GM12873 (cell line): ENCODE measurements around the gene CXCR2.

ENCODE experiments used
- TF ChIP-seq, protein P1 (sequence below): IDR thresholded peaks from 2 replicates; pipeline ENCODE4 v1.5.1; 2012; ENCODE audit warnings: low read depth, mild to moderate bottlenecking, moderate library complexity, low read length, control low read depth; ENCODE audit not compliant: insufficient read depth; ENCODE audit errors: missing control alignments

The CXCR2 gene

DNA sequence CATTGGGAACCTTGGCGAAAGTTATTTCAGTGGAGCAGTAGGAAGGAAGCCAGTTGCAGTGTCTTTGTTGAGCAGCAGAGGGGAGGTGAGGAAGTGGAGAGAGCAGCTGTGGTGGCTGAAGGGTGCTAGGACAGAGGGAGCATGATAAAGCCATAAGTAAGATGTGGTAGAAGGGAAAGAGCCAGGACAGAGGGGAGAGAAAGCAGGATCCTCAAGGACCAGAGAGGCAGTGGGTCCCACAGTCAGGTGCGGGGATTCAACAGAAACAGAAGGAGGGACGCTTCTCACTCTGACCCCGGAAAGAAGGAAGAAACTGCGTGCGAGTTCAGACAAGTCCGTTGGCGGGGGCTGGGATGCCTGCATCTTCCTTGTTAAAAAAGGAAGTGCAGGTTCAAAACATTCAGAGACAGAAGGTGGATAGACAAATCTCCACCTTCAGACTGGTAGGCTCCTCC lies at the start of gene CXCR2:
Gene CXCR2 (plus strand): TSS at position 403 of the 455 bp plus-strand sequence. CDS start 8,774 bp downstream, outside the sequence.
- TF ChIP-seq, protein P1, sequence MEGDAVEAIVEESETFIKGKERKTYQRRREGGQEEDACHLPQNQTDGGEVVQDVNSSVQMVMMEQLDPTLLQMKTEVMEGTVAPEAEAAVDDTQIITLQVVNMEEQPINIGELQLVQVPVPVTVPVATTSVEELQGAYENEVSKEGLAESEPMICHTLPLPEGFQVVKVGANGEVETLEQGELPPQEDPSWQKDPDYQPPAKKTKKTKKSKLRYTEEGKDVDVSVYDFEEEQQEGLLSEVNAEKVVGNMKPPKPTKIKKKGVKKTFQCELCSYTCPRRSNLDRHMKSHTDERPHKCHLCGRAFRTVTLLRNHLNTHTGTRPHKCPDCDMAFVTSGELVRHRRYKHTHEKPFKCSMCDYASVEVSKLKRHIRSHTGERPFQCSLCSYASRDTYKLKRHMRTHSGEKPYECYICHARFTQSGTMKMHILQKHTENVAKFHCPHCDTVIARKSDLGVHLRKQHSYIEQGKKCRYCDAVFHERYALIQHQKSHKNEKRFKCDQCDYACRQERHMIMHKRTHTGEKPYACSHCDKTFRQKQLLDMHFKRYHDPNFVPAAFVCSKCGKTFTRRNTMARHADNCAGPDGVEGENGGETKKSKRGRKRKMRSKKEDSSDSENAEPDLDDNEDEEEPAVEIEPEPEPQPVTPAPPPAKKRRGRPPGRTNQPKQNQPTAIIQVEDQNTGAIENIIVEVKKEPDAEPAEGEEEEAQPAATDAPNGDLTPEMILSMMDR, result no peak

DNA sequence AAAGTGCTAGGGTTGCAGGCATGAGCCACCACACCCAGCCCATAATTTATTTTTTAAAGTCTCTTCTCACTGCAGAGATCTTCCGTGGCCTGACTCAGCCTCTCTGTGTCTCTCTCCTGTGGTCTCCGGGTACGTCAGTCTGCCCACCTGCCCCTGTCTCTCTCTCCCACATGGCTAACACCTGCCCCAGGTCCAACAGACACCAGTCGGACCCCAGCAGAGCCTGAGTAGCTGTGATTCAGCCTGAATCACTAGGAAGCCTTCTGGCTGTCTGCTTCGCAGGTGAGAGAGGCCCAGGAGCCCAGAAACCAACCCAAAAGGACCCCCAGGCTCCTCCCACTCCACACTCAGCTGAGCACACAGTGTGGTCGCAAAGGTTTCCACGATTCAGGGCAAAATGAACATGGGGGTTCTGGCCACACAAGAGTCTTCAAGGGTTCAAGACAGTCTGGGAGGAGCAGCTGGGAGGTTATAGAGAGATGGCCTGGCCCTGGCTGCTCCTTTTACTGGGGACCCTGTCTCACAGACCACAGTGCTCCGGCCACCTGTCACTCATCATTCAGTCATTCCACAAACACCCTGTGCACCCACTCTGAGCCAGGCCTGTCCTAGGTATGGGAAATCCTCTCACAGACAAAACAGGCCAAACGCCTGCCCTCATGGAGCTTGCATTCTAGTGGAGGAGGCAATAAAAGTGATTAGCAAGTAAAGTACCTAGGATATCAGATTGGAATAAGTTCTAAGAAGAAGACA lies 48.2 kb upstream of the CXCR2 start:
- TF ChIP-seq, protein P1, result no peak

DNA sequence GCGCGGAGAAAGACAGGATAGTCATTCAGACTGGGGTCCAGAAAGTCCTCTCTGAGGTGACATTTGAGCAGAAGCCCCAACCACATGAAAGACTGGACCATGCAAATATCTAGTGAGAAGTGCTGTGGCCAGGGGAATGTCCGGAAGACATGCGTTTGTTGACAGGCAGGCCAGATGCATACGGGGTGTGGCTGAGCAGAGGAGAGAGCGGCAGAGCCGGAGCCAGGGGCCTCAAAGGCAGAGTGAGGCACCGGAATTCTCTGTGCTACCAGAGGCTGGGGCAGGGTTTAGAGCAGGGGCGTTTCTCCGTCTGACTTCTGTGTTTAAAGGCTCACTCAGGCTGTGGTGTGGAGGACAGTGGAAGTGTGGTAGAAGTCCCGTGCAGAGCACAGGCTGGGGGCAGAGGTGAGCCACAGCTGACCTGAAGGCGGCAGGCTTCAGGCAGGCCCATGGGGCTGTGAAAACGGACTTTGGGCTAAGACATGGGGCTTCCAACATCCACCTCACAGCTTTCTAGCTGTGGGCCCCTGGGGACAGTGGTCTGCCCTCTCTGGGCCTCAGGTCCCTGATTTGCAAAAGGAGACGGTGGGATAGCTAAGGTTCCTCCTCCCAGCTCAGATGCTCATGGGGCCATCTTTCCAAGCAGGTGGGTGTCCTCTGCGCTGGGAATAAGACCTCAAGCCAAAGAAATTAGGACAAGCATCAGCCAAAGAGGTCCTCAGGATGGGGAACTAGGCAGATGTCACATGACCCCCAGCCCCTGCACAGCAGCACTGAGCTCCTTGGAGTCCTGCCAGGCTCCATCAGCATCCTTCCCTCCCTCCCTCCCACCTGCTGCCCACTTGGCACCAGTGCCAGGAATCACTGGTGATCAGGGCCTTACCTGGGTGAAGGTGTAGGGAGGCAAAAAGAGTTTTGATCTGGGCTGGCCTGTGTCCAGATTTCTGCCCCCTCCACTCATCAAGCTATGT lies 45.6 kb upstream of the CXCR2 start:
- TF ChIP-seq, protein P1, result no peak

DNA sequence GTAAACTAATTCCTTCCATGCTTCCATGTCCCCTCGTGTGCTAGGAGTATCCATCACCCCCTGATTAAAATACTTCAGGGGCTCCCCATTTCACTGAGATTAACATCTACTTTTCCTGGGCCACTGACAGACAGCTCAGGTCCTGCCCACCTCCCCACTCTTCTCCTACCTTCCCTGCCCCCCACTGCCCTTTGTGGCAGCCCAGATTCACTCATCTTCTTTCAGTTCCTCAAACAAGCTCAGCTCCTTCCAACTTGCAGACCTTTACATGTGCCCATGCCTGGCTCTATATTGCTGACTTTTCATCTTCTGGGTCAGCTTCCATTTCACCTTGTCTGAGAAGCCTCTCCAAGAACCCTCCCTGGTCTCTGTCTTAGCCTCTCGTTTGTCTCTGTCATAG lies 44.8 kb upstream of the CXCR2 start:
- TF ChIP-seq, protein P1, result no peak

DNA sequence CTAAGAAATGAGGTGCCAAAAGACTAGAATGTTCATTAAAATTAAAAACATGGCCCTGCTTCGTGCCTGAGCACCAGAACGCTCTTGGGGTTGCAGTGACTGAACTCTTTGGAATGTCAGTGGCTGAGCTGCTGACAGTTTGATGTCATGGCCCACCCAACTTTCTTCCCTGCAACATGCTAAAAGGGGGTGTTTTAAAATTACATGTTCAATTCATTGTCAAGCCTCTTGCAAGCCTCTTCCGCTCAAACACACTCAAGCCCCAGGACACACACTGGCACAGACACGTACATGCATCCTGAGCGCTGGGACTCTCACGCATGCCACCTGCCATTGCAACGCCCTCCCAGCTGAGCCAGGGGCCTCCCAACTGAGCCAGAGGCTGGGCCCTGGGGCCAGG lies 44.1 kb upstream of the CXCR2 start:
- TF ChIP-seq, protein P1, result no peak

DNA sequence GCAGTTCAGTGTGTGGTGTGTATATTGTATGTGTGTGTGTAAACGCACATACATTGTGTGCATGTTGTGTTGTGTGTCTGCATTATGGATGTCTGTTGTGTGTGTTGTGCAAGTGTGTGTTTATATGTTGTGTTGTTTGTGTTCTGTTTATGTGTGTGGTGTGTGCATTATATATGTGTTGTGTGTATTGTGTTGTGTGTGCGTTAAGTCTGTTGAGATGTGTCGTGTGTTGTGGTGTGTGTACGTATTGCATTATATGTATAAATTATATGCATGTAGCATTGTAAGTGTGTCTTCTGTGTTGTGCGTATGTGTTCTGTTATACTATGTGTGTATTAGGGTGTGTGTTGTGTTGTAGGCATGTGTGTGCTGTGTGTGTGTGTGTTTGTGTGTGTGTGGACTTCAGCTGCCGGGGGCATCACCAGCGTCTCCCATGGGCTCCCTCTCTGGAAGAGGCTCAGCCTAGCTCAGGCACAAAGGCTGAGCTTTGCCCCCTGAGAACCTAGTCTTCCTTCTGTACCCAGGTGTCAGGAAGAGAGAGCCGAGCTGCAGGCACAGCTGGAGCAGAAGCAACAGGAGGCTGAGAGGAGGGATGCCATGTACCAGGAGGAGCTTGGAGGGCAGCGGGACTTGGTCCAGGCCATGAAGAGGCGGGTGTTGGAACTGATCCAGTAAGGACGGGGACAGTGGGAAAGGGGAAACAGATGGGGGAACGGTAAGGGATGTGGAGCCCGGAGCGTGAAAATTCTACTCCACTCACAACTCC lies 43.1 kb upstream of the CXCR2 start:
- TF ChIP-seq, protein P1, result no peak

DNA sequence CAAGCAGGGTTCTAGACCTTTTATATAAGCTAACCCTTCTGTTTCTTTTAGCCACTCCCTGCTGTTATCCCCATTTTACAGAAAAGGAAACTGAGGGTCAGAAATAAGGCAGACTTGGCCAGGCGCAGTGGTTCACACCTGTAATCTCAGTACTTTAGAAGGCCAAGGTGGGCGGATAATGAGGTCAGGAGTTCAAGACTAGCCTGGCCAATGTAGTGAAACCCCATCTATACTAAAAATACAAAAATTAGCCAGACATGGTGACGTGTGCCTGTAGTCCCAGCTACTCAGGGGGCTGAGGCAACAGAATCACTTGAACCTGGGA lies 42.5 kb upstream of the CXCR2 start:
- TF ChIP-seq, protein P1, result no peak
